Neural progenitor cell (in vitro differentiated cells): ENCODE measurements around the gene MOB2. TPM values are rescaled to one million over a fixed set of nuclear protein-coding genes. Genes with fewer than 3 reads are reported as not detected.

Experiments
- DNase-seq: peaks from one replicate; pipeline ENCODE4 v3.0.0-alpha.2; 2016; ENCODE audit warnings: low spot score
- H2AFZ ChIP-seq: fragments of 200-600 bp; sonication (generic); replicated peaks from 2 replicates; pipeline ENCODE4 v1.6.1; 2016; ENCODE audit warnings: antibody characterized with exemption
- H3F3A ChIP-seq: fragments of 200-600 bp; sonication (generic); 2 replicates; pipeline ENCODE4 v1.6.1; 2016; ENCODE audit warnings: antibody characterized with exemption, low read depth
- H3K27ac ChIP-seq: fragments of 200-600 bp; sonication (generic); 2 replicates; pipeline ENCODE4 v1.5.1; 2016; ENCODE audit warnings: mild to moderate bottlenecking
- H3K27me3 ChIP-seq: fragments of 200-600 bp; sonication (generic); 2 replicates; pipeline ENCODE4 v1.6.1; 2016; ENCODE audit warnings: mild to moderate bottlenecking, moderate library complexity
- H3K36me3 ChIP-seq: fragments of 200-600 bp; sonication (generic); 2 replicates; pipeline ENCODE4 v1.5.1; 2016
- H3K4me1 ChIP-seq: fragments of 200-600 bp; sonication (generic); 2 replicates; pipeline ENCODE4 v1.6.1; 2016; ENCODE audit warnings: mixed run types
- H3K4me2 ChIP-seq: fragments of 200-600 bp; sonication (generic); 2 replicates; pipeline ENCODE4 v1.6.1; 2016
- H3K4me3 ChIP-seq: fragments of 200-600 bp; sonication (generic); 2 replicates; pipeline ENCODE4 v1.5.1; 2016
- H3K79me2 ChIP-seq: fragments of 200-600 bp; sonication (generic); 2 replicates; pipeline ENCODE4 v1.6.1; 2016; ENCODE audit warnings: low read depth
- H3K9ac ChIP-seq: fragments of 200-600 bp; sonication (generic); 2 replicates; pipeline ENCODE4 v1.6.1; 2016
- H3K9me3 ChIP-seq: fragments of 200-600 bp; sonication (generic); 2 replicates; pipeline ENCODE4 v1.5.1; 2016; ENCODE audit warnings: low read depth
- H4K20me1 ChIP-seq: fragments of 200-600 bp; sonication (generic); 2 replicates; pipeline ENCODE4 v1.6.1; 2016; ENCODE audit warnings: low read depth
- H3K27ac Mint-ChIP-seq: 3 replicates; pipeline ENCODE4 v1.8.0; 2021; ENCODE audit warnings: mixed read lengths
- H3K27me3 Mint-ChIP-seq: 2 replicates; pipeline ENCODE4 v1.8.0; 2022; ENCODE audit warnings: low read depth, mild to moderate bottlenecking, inconsistent platforms, moderate library complexity, mixed read lengths; ENCODE audit not compliant: insufficient read depth
- H3K36me3 Mint-ChIP-seq: 3 replicates; pipeline ENCODE4 v1.8.0; 2021; ENCODE audit warnings: mixed read lengths
- H3K4me1 Mint-ChIP-seq: 3 replicates; pipeline ENCODE4 v1.8.0; 2021; ENCODE audit warnings: mixed read lengths
- H3K4me3 Mint-ChIP-seq: 3 replicates; pipeline ENCODE4 v1.8.0; 2021; ENCODE audit warnings: mild to moderate bottlenecking, moderate library complexity, mixed read lengths
- H3K9me3 Mint-ChIP-seq: 3 replicates; pipeline ENCODE4 v1.8.0; 2020; ENCODE audit warnings: mixed read lengths
- EZH2 ChIP-seq: fragments of 200-600 bp; sonication (generic); IDR thresholded peaks from 2 replicates; pipeline ENCODE4 v1.6.1; 2017; ENCODE audit warnings: antibody characterized with exemption, mild to moderate bottlenecking, moderate library complexity
- EZH2phosphoT487 ChIP-seq: fragments of 200-600 bp; sonication (generic); IDR thresholded peaks from 2 replicates; pipeline ENCODE4 v1.6.1; 2017; ENCODE audit warnings: antibody characterized with exemption
- total RNA-seq: library from RNA; depleted of rRNA; stranded (reverse); fragments of >200 nt; gene quantifications from 2 replicates; pipeline ENCODE4 v1.2.3, GENCODE V29; 2015; ENCODE audit warnings: low replicate concordance
- TF ChIP-seq, protein P1 (sequence below): fragments of 200-600 bp; sonication (generic); IDR thresholded peaks from 2 replicates; pipeline ENCODE4 v1.5.1; 2017; ENCODE audit warnings: antibody characterized with exemption, mild to moderate bottlenecking

The MOB2 gene
- total RNA-seq, 1 donor from 2014 or later, result 8.0 TPM

DNA sequence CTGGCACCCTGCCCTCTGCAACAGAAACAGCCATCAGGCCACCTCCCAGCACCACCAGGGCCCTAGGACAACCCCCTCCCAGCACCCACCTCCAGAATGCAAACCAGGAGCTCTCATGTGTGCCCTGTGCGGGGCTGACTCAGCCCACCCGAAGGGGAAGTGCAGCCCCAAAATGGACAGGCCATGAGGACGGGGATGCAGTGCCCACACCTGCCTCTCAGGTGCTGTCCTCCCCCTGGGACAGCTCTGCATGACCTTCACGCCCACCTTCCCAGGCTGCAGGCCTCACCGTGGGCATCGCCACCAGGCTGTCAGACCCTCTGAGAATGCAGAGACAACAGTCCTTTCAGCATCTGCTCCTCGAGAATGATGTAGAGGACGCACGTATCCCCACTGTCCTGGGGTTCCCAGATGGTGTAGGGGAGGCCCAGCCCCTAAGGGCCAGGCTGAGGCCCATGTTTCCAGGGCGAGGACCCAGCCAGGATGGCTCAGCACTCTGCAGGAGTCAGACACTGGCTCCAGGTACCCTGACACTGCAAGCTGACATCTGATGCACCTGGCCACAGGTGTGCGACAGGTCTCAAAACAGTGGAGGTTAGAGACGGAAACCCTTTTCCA is 13.5 kb downstream of the MOB2 start:
- Histone ChIP-seq H3K36me3 (no peaks in the 10 kb centered on the region), H3K79me2 (no peaks in the 10 kb centered on the region), H4K20me1 (no peaks in the 10 kb centered on the region), H3K9ac (no peak overlapping the region), H3K4me2 (no peak overlapping the region), H3K27ac (no peak overlapping the region), H3K4me1 (no peaks in the 10 kb centered on the region), H2AFZ (no peak overlapping the region), H3K4me3 (no peak overlapping the region), H3K27me3 (no peaks in the 10 kb centered on the region), H3F3A (no peaks in the 10 kb centered on the region), H3K9me3 (no peaks in the 10 kb centered on the region)
- no peak for DNase-seq
- H3K4me3 Mint-ChIP-seq, result no peak overlapping the region
- H3K27me3 Mint-ChIP-seq, result peaks cover 4% of the 10 kb centered on the region
- H3K9me3 Mint-ChIP-seq, result no peaks in the 10 kb centered on the region
- TF ChIP-seq EZH2phosphoT487, result no peak
- no peak for TF ChIP-seq EZH2
- TF ChIP-seq, protein P1, sequence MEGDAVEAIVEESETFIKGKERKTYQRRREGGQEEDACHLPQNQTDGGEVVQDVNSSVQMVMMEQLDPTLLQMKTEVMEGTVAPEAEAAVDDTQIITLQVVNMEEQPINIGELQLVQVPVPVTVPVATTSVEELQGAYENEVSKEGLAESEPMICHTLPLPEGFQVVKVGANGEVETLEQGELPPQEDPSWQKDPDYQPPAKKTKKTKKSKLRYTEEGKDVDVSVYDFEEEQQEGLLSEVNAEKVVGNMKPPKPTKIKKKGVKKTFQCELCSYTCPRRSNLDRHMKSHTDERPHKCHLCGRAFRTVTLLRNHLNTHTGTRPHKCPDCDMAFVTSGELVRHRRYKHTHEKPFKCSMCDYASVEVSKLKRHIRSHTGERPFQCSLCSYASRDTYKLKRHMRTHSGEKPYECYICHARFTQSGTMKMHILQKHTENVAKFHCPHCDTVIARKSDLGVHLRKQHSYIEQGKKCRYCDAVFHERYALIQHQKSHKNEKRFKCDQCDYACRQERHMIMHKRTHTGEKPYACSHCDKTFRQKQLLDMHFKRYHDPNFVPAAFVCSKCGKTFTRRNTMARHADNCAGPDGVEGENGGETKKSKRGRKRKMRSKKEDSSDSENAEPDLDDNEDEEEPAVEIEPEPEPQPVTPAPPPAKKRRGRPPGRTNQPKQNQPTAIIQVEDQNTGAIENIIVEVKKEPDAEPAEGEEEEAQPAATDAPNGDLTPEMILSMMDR, result no peak
- H3K36me3 Mint-ChIP-seq, result peaks cover 4% of the 10 kb centered on the region
- H3K4me1 Mint-ChIP-seq, result no peaks in the 10 kb centered on the region
- H3K27ac Mint-ChIP-seq, result no peak overlapping the region

DNA sequence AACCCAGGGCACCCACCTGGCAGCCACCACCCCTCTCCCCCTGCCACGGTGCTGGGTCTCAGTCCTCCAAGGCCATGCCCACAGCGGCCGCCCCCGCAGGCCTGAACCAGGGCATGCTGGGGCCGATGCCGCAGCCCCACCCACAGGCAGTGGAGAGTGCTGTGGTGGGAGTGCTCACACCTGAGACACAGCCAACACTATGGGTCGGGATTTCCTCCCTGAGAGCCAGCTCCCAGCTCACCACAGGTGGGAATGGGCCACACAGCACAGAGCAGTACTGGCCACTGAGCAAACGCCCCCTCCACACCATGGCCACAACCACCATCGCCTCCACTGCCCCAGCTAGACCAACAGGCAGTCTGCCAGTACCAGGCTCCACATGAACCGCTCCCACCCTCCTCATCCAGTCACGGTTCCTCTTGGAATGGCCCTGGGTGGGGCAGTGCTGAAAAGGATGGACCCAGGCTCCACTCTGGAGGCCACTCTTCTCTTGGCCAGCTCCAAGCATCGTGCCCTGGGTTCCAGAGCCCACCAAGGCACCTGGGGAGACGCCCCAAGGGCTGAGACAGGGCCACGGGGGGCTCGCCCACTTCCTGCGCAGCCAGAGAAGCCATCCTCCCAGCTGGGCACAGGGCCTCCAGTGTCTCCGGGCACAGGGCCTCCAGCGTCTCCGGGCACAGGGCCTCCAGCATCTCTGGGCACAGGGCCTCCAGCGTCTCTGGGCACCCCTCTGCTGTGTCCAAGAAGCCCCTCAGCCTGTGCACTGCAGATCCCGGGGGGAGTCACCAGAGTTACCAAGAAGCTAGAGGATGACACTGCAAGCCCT is 14.2 kb downstream of the MOB2 start:
- Histone ChIP-seq H2AFZ (no peak overlapping the region), H3F3A (no peaks in the 10 kb centered on the region), H3K4me3 (no peak overlapping the region), H3K4me2 (no peak overlapping the region), H3K27ac (no peak overlapping the region), H3K27me3 (no peaks in the 10 kb centered on the region), H3K79me2 (no peaks in the 10 kb centered on the region), H3K9me3 (no peaks in the 10 kb centered on the region), H3K36me3 (no peaks in the 10 kb centered on the region), H3K4me1 (no peaks in the 10 kb centered on the region), H3K9ac (no peak overlapping the region), H4K20me1 (peaks cover 4% of the 10 kb centered on the region)
- peaks cover 4% of the 10 kb centered on the region for H3K36me3 Mint-ChIP-seq
- H3K27ac Mint-ChIP-seq, result no peak overlapping the region
- H3K4me3 Mint-ChIP-seq, result no peak overlapping the region
- H3K4me1 Mint-ChIP-seq, result peaks cover 2% of the 10 kb centered on the region
- TF ChIP-seq, protein P1, result no peak
- TF ChIP-seq EZH2phosphoT487 (no peak), EZH2 (no peak)
- H3K27me3 Mint-ChIP-seq, result peaks cover 4% of the 10 kb centered on the region
- H3K9me3 Mint-ChIP-seq, result no peaks in the 10 kb centered on the region
- no peak for DNase-seq

DNA sequence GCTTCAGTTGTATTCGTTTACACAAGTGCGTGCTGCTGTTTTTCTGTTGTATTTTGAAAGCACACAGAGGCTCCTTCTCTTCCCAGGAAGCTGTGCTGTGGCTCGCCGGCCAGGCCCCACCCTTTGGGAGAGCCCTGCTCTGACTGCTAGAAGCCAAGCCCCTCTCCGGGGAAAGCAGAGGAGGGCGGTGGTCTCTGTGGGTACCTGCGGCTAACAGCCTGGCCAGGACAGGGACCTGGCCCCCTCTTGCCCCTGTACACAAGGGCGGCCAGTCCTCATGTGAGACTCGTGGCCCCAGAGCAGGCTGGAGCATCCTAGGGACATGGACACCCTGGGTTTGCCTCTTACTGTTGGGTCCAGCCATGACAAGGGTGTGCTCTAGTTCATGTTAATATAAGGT is 14.8 kb downstream of the MOB2 start:
- H3K4me1 ChIP-seq, result no peaks in the 10 kb centered on the region
- no peak overlapping the region for H3K4me3 ChIP-seq
- no peaks in the 10 kb centered on the region for H3K9me3 Mint-ChIP-seq
- H3K9ac ChIP-seq, result no peak overlapping the region
- peaks cover 4% of the 10 kb centered on the region for H3K36me3 Mint-ChIP-seq
- DNase-seq, result no peak
- no peaks in the 10 kb centered on the region for H3F3A ChIP-seq
- H3K27me3 ChIP-seq, result no peaks in the 10 kb centered on the region
- H4K20me1 ChIP-seq, result peaks cover 6% of the 10 kb centered on the region
- H3K9me3 ChIP-seq, result no peaks in the 10 kb centered on the region
- no peak overlapping the region for H3K27ac ChIP-seq
- H2AFZ ChIP-seq, result no peak overlapping the region
- H3K4me1 Mint-ChIP-seq, result peaks cover 4% of the 10 kb centered on the region
- TF ChIP-seq, protein P1, result no peak
- TF ChIP-seq EZH2 (no peak), EZH2phosphoT487 (no peak)
- H3K27me3 Mint-ChIP-seq, result peaks cover 6% of the 10 kb centered on the region
- no peaks in the 10 kb centered on the region for H3K36me3 ChIP-seq
- H3K79me2 ChIP-seq, result no peaks in the 10 kb centered on the region
- no peak overlapping the region for H3K4me2 ChIP-seq
- no peak overlapping the region for H3K4me3 Mint-ChIP-seq
- H3K27ac Mint-ChIP-seq, result no peak overlapping the region
